Spleen (tissue), 11 donors: Measurements from ENCODE around the gene HPS5. TPM values are rescaled to one million over a fixed set of nuclear protein-coding genes. Genes with fewer than 3 reads are reported as not detected.

Source experiments
- DNase-seq: peaks from one replicate; pipeline ENCODE4 v3.0.0-alpha.2; 2020
- H3K27ac ChIP-seq, 8 donors: fragments of 200-600 bp; sonication (generic) in 7 of 8; 1 replicate in 4 of 8; 2 replicates in 4 of 8; pipeline versions ENCODE4 v1.5.0 to v1.8.0; 2016 to 2021; ENCODE audit warnings: inconsistent platforms in 4 of 8, mild to moderate bottlenecking in 4 of 8, moderate library complexity in 1 of 8
- H3K27me3 ChIP-seq, 7 donors: fragments of 200-600 bp; sonication (generic) in 6 of 7; replicated peaks in 1 of 7; 1 replicate in 4 of 7; 2 replicates in 3 of 7; pipeline versions ENCODE4 v1.5.0 to v1.8.0; 2016 to 2021; ENCODE audit warnings: inconsistent platforms in 3 of 7, mild to moderate bottlenecking in 1 of 7
- H3K36me3 ChIP-seq, 6 donors: fragments of 200-600 bp; sonication (generic) in 5 of 6; 1 replicate in 4 of 6; 2 replicates in 2 of 6; pipeline versions ENCODE4 v1.5.0 to v1.8.0; 2016 to 2021; ENCODE audit warnings: inconsistent platforms in 2 of 6
- H3K4me1 ChIP-seq, 6 donors: fragments of 200-600 bp; sonication (generic) in 5 of 6; 1 replicate in 3 of 6; 2 replicates in 3 of 6; pipeline versions ENCODE4 v1.5.0 to v1.8.0; 2016 to 2021; ENCODE audit warnings: inconsistent platforms in 3 of 6
- H3K4me3 ChIP-seq, 8 donors: fragments of 200-600 bp; sonication (generic) in 7 of 8; 1 replicate in 4 of 8; 2 replicates in 4 of 8; pipeline versions ENCODE4 v1.5.0 to v1.8.0; 2016 to 2021; ENCODE audit warnings: inconsistent platforms in 4 of 8, mild to moderate bottlenecking in 4 of 8, moderate library complexity in 2 of 8
- H3K9me3 ChIP-seq, 8 donors: fragments of 200-600 bp; sonication (generic) in 7 of 8; 1 replicate in 4 of 8; 2 replicates in 4 of 8; pipeline versions ENCODE4 v1.5.0 to v1.8.0; 2016 to 2021; ENCODE audit warnings: inconsistent platforms in 4 of 8
- CTCF ChIP-seq, 11 experiments: fragments of 200-600 bp in 7 of 11; fragments of 450-650 bp in 4 of 11; sonication (generic) in 4 of 11; IDR thresholded peaks in 8 of 11; conservative IDR thresholded peaks in 3 of 11; 1 replicate in 7 of 11; 2 replicates in 4 of 11; pipeline versions ENCODE4 v1.4.0 to v1.8.0; 2016 to 2021; ENCODE audit warnings: antibody characterized with exemption in 11 of 11, inconsistent platforms in 4 of 11, mild to moderate bottlenecking in 1 of 11
- POLR2A ChIP-seq, 3 donors: fragments of 450-650 bp; IDR thresholded peaks; one replicate each; pipeline ENCODE4 v1.5.1; 2017; ENCODE audit warnings: antibody characterized with exemption in 3 of 3, mild to moderate bottlenecking in 1 of 3
- POLR2AphosphoS5 ChIP-seq, 3 donors: sonication (generic); formaldehyde crosslinking; IDR thresholded peaks; one replicate each; pipeline ENCODE4 v1.5.1; 2017; ENCODE audit warnings: antibody characterized with exemption in 3 of 3
- WGBS, 5 donors: extraction: QIAGEN DNeasy Blood & Tissue Kit in 3 of 5; methylation state at CpG; one replicate each; pipeline versions ENCODE4 v1.1.5 to v1.1.7; 2013 to 2018; 5-methylcytosine and 5-hydroxymethylcytosine counted together
- intact Hi-C: fragments of 100-400 bp; cut with DNase I; formaldehyde crosslinking; loops from one replicate; pipeline ENCODE4 v1.15.0; 2023; ENCODE audit warnings: low total_unique reads
- polyA plus RNA-seq, 3 donors: library from polyadenylated mRNA; stranded (reverse); fragments of 200-250 nt; gene quantifications; one replicate each; pipeline ENCODE4 v1.2.1, GENCODE V29; 2013
- total RNA-seq, 7 donors: library from RNA; depleted of rRNA in 3 of 7; stranded (reverse); fragments of >200 nt in 3 of 7; fragmentation: NEBNext Ultra II Directional in 4 of 7; extraction: Animal tissue kit (Norgen Biotek cat#: 25700) in 4 of 7; gene quantifications; one replicate each; pipeline versions ENCODE4 v1.1.0 to v1.2.1, GENCODE V29; 2016 to 2021
- donor health status: healthy with polysubstance abuse.
- donor health status: DM: no; HTN: no; CAD: no; lungs with moderate emphysema.
- donor health status: DM: no; HTN: no; CAD: no.
- donor health status: Bipolar disorder and iron deficiency.
- donor health status: healthy.
- donor health status: DM: no; HTN: no; CAD: no.
- donor health status: DM: yes; HTN: yes; CAD: no.

The HPS5 gene
- total and polyA plus RNA-seq, 10 donors: 10.3 to 35.7 (median 27.7) TPM

DNA sequence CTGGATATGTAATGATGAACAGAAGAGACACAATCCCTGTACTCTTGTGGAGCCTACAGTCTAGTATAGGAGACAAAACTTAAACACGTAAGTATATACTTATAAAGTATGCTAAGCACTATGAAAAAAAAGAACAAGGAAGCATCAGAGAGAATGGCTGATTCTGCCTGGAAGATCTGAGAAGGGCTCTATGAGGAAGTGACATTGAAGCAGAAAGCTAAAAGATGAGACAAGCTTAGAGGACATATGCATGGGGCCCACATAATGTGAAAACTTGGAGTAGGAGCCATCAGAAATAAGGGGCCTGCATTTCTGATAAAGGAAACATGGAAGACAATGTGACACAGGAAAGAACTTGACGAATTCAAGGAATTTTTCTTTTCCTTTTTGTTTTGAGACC lies 39.3 kb downstream of the HPS5 start:
- Histone ChIP-seq H3K9me3 (no peaks in the 10 kb centered on the region), H3K36me3 (peaks cover 3 to 100% (median 64%) of the 10 kb centered on the region in 6 donors), H3K27me3 (no peaks in the 10 kb centered on the region), H3K4me3 (no peak overlapping the region), H3K4me1 (peaks cover 0 to 34% (median 15%) of the 10 kb centered on the region in 6 donors), H3K27ac (peak overlapping the region in 5 of 8 donors; percentile 46 to 80 (median 64))
- no peak for TF ChIP-seq POLR2A (IDR thresholded peaks at IDR 0.05)
- TF ChIP-seq CTCF (IDR thresholded peaks at IDR 0.05 in 8 of 11, conservative IDR thresholded peaks at IDR 0.05 in 3 of 11): no peak
- no peak for TF ChIP-seq POLR2AphosphoS5 (IDR thresholded peaks at IDR 0.05)
- DNase-seq: no peak
- intact Hi-C loops: no loop called here
- 73 to 89% (median 81%) methylated on average over 2 of the region's 2 CpGs for WGBS, 5 donors

GRCh38 chr11:18280438-18281045 lies 41.4 kb downstream of the HPS5 start:
- TF ChIP-seq POLR2A (IDR thresholded peaks at IDR 0.05) (no peak), CTCF (IDR thresholded peaks at IDR 0.05 in 8 of 11, conservative IDR thresholded peaks at IDR 0.05 in 3 of 11) (no peak), POLR2AphosphoS5 (IDR thresholded peaks at IDR 0.05) (no peak)
- WGBS, 5 donors: 53 to 72% (median 55%) methylated on average over 4 of the region's 4 CpGs
- H3K36me3 ChIP-seq: peaks cover 3 to 95% (median 45%) of the 10 kb centered on the region in 6 donors
- intact Hi-C loops: no loop called here
- H3K27ac ChIP-seq: peak overlapping the region in 7 of 8 donors; percentile 17 to 80 (median 64)
- peaks cover 0 to 34% (median 15%) of the 10 kb centered on the region in 6 donors for H3K4me1 ChIP-seq
- no peak for DNase-seq
- H3K4me3 ChIP-seq: peak overlapping the region in 1 of 8 donors; percentile 49
- no peaks in the 10 kb centered on the region for H3K27me3 ChIP-seq
- no peaks in the 10 kb centered on the region for H3K9me3 ChIP-seq

DNA sequence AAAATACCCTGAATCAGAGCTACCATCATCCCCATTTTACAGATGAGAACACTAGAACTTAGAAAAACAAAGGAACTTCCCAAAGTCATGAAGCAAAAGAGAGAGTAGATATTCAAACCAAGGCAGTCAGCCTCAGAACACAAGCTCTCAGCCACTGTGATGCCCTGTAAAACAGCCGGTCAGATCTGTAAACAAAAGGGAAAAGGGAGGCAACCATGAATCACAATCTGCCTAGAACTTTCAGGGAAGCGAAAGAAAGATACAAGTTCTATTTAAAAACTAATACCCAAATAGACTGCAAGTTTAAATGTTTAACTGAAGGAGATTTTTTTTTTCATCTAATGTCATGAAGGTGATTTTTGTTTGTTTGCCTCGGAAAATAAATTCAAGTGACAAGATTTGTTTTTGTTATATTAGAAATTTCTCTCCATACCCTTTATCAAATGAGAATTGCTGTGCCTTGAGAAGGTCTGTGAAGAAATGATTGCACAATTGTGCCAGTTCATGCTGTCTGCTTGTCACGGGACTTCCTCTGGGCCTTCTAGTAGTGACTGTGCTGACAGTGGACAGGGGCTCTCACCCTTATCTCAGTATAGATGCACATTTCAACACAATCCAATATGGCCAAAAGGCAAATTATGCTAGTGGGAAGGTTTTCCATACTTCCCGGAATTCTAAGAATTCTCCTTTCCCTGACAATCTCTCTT lies 44.2 kb downstream of the HPS5 start:
- Histone ChIP-seq H3K27ac (peak overlapping the region in 6 of 8 donors; percentile 6 to 71 (median 54)), H3K4me3 (no peak overlapping the region), H3K36me3 (peaks cover 0 to 75% (median 26%) of the 10 kb centered on the region in 6 donors), H3K4me1 (peaks cover 0 to 31% (median 13%) of the 10 kb centered on the region in 6 donors), H3K27me3 (no peaks in the 10 kb centered on the region), H3K9me3 (no peaks in the 10 kb centered on the region)
- WGBS, 5 donors: 70 to 91% (median 83%) methylated on average over 5 of the region's 5 CpGs
- no peak for DNase-seq
- no peak for TF ChIP-seq CTCF (IDR thresholded peaks at IDR 0.05 in 8 of 11, conservative IDR thresholded peaks at IDR 0.05 in 3 of 11)
- TF ChIP-seq POLR2AphosphoS5 (IDR thresholded peaks at IDR 0.05): no peak
- no peak for TF ChIP-seq POLR2A (IDR thresholded peaks at IDR 0.05)
- intact Hi-C loops: no loop called here

DNA sequence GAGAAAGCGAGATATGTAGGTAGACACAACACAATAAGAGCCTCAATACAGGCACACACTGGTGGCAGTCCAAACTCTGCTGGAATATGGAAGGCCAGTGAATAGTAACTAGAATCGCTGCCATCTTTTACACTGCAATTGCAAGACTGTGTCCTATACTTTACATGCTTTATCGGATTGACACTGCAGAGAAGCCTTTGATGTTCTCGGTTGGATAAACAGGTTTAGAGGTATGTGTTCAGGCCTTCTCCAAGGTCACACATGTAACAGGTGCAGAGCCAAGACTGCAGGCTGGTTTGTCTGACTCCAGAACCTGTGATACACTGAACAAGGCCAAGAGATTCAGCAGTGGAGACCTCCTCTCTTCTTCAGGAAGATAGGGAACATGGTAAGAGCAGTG lies 50.7 kb downstream of the HPS5 start:
- no peak overlapping the region for H3K27ac ChIP-seq
- intact Hi-C loops: no loop called here
- H3K4me3 ChIP-seq: no peak overlapping the region
- H3K9me3 ChIP-seq: no peaks in the 10 kb centered on the region
- no peaks in the 10 kb centered on the region for H3K27me3 ChIP-seq
- DNase-seq: no peak
- peaks cover 0 to 4% (median 0%) of the 10 kb centered on the region in 6 donors for H3K4me1 ChIP-seq
- WGBS, 5 donors: 70 to 89% (median 83%) methylated on average over 4 of the region's 4 CpGs
- peaks cover 0 to 13% (median 0%) of the 10 kb centered on the region in 6 donors for H3K36me3 ChIP-seq
- no peak for TF ChIP-seq CTCF (IDR thresholded peaks at IDR 0.05 in 8 of 11, conservative IDR thresholded peaks at IDR 0.05 in 3 of 11)
- no peak for TF ChIP-seq POLR2AphosphoS5 (IDR thresholded peaks at IDR 0.05)
- no peak for TF ChIP-seq POLR2A (IDR thresholded peaks at IDR 0.05)
